ENCODE data around the gene OLA1.

- TF ChIP-seq CTCF (IDR thresholded peaks at IDR 0.05 in 4 of 5, conservative IDR thresholded peaks at IDR 0.05 in 1 of 5) = no peak
- TF ChIP-seq POLR2A (IDR thresholded peaks at IDR 0.05) = no peak
These were observed 79.0 kb downstream of the OLA1 start for GRCh38 chr2:174169372-174169771.
